Endodermal cell (in vitro differentiated cells): ENCODE results near the gene NR2C2AP. TPM values are rescaled to one million over a fixed set of nuclear protein-coding genes. Genes with fewer than 3 reads are reported as not detected.

Source experiments
- DNase-seq: peaks from one replicate; pipeline ENCODE4 v3.0.0-alpha.2; 2017
- H3K27ac ChIP-seq: 2 replicates; pipeline ENCODE4 v1.5.1; 2013; ENCODE audit warnings: mild to moderate bottlenecking, low read depth, low read length, moderate library complexity
- H3K27me3 ChIP-seq: 2 replicates; pipeline ENCODE4 v1.6.1; 2013; ENCODE audit warnings: mild to moderate bottlenecking, low read length, moderate library complexity; ENCODE audit not compliant: insufficient read depth, control insufficient read depth, poor library complexity, severe bottlenecking
- H3K36me3 ChIP-seq: 2 replicates; pipeline ENCODE4 v1.7.0; 2013; ENCODE audit warnings: mild to moderate bottlenecking, low read length, moderate library complexity; ENCODE audit not compliant: control insufficient read depth, insufficient read depth
- H3K4me1 ChIP-seq: one replicate; pipeline ENCODE4 v1.7.0; 2013; ENCODE audit warnings: low read length; ENCODE audit not compliant: control insufficient read depth, insufficient read depth
- H3K4me3 ChIP-seq: 2 replicates; pipeline ENCODE4 v1.5.1; 2013; ENCODE audit warnings: mild to moderate bottlenecking, low read length, moderate library complexity
- H3K9ac ChIP-seq: 2 replicates; pipeline ENCODE4 v1.6.1; 2013; ENCODE audit warnings: mild to moderate bottlenecking, low read length, moderate library complexity; ENCODE audit not compliant: poor library complexity, severe bottlenecking; ENCODE audit errors: extremely low read depth
- H3K9me3 ChIP-seq: 2 replicates; pipeline ENCODE4 v1.6.1; 2013; ENCODE audit warnings: mild to moderate bottlenecking, low read length, moderate library complexity; ENCODE audit not compliant: control insufficient read depth
- H3K27ac Mint-ChIP-seq: 2 replicates; pipeline ENCODE4 v1.8.0; 2020; ENCODE audit warnings: mixed read lengths
- H3K27me3 Mint-ChIP-seq: 2 replicates; pipeline ENCODE4 v1.8.0; 2021; ENCODE audit warnings: mild to moderate bottlenecking, mixed read lengths; ENCODE audit not compliant: insufficient read depth
- H3K36me3 Mint-ChIP-seq: 2 replicates; pipeline ENCODE4 v1.8.0; 2020; ENCODE audit warnings: low read depth, mixed read lengths
- H3K4me1 Mint-ChIP-seq: 2 replicates; pipeline ENCODE4 v1.8.0; 2020; ENCODE audit warnings: mixed read lengths
- H3K4me3 Mint-ChIP-seq: 2 replicates; pipeline ENCODE4 v1.8.0; 2020; ENCODE audit warnings: mild to moderate bottlenecking, moderate library complexity, mixed read lengths
- H3K9me3 Mint-ChIP-seq: 2 replicates; pipeline ENCODE4 v1.8.0; 2020; ENCODE audit warnings: mild to moderate bottlenecking, mixed read lengths
- WGBS, 2 experiments: methylation state at CpG; one replicate each; pipeline versions ENCODE4 v1.1.5 to v1.1.7; 2013; ENCODE audit warnings: missing lambda C conversion rate in 2 of 2, mixed read lengths in 1 of 2; ENCODE audit not compliant: insufficient coverage in 1 of 2, insufficient read length in 1 of 2; 5-methylcytosine and 5-hydroxymethylcytosine counted together
- total RNA-seq, 2 donors: library from RNA; stranded (reverse); fragmentation: NEBNext Ultra II Directional in 1 of 2; extraction: Animal tissue kit (Norgen Biotek cat#: 25700) in 1 of 2; gene quantifications; 2 replicates in 1 of 2; 3 replicates in 1 of 2; pipeline ENCODE4 v1.2.1, GENCODE V29; 2021
- TF ChIP-seq, protein P1 (sequence below): fragments of 200-600 bp; sonication (generic); conservative IDR thresholded peaks from 2 replicates; pipeline ENCODE4 v1.5.0; 2021; ENCODE audit warnings: antibody characterized with exemption, mild to moderate bottlenecking

The NR2C2AP gene
- total RNA-seq, 2 donors from 2014 or later: 14.7 to 17.2 TPM

DNA sequence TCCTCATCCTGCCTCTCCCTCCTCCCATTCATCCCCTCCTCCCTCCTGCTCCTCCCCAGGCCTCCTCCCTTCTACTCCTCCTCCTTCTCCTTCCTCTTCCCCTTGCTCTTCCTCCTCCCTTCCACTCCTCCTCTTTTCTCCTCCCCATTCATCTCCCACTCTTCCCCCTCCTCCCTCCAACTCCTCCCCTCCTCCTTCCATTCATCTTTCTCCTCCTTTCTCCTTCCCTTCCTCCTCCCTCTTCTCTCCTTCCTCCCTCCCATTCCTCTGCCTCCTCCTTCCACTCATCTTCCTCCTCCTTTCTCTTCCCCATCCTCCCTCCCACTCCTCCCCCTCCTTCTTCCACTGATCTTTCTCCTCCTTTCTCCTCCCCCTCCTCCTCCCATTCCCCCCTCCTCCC, 36.5 kb upstream of the NR2C2AP start:
- peaks cover 32% of the 10 kb centered on the region for H3K27me3 Mint-ChIP-seq
- H3K9me3 Mint-ChIP-seq: peaks cover 12% of the 10 kb centered on the region
- Histone ChIP-seq H3K4me3 (no peak overlapping the region), H3K27ac (no peak overlapping the region), H3K4me1 (no peaks in the 10 kb centered on the region), H3K27me3 (no peaks in the 10 kb centered on the region), H3K9ac (no peak overlapping the region), H3K9me3 (peaks cover 8% of the 10 kb centered on the region), H3K36me3 (no peaks in the 10 kb centered on the region)
- no peaks in the 10 kb centered on the region for H3K4me1 Mint-ChIP-seq
- no peaks in the 10 kb centered on the region for H3K36me3 Mint-ChIP-seq
- no peak for DNase-seq
- H3K27ac Mint-ChIP-seq: no peak overlapping the region
- TF ChIP-seq, protein P1, sequence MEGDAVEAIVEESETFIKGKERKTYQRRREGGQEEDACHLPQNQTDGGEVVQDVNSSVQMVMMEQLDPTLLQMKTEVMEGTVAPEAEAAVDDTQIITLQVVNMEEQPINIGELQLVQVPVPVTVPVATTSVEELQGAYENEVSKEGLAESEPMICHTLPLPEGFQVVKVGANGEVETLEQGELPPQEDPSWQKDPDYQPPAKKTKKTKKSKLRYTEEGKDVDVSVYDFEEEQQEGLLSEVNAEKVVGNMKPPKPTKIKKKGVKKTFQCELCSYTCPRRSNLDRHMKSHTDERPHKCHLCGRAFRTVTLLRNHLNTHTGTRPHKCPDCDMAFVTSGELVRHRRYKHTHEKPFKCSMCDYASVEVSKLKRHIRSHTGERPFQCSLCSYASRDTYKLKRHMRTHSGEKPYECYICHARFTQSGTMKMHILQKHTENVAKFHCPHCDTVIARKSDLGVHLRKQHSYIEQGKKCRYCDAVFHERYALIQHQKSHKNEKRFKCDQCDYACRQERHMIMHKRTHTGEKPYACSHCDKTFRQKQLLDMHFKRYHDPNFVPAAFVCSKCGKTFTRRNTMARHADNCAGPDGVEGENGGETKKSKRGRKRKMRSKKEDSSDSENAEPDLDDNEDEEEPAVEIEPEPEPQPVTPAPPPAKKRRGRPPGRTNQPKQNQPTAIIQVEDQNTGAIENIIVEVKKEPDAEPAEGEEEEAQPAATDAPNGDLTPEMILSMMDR: no peak
- no peak overlapping the region for H3K4me3 Mint-ChIP-seq

DNA sequence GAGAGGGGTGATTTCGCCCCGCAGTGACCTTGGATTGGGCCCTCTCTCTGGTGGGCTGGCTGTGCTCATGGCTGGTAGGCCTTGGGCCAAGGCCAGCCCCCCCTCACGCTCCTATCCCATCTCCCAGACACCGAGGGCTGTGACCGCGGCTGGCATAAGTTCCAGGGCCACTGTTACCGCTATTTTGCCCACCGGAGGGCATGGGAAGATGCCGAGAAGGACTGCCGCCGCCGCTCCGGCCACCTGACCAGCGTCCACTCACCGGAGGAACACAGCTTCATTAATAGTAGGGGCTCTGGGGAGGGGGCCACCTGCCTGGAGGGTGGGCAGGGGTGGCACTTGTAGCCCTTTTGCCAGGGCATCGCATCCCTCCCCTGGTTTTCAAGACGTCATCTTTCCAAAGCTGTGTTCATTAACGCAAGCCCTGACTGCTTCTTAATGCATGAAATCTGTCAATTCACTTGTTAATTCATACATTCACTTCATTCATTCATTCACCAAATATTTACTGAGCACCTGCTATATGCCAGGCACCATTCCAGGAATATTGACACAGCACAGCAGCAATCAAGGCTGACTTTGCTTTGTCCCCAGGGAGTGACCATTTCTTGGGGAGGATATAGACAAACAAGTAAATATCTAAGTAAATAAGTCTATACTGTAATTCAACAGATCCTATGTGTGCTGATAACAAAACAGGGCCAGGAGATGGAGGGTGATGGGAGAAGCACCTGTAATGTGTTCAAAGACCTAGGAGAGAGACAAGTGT, 35.1 kb upstream of the NR2C2AP start:
- H3K4me3 Mint-ChIP-seq: no peak overlapping the region
- no peak overlapping the region for H3K27ac ChIP-seq
- 83 to 90% methylated on average over 5 to 18 of the region's 18 CpGs for WGBS, 2 experiments
- TF ChIP-seq, protein P1: no peak
- DNase-seq: no peak
- H3K4me1 ChIP-seq: no peaks in the 10 kb centered on the region
- no peaks in the 10 kb centered on the region for H3K36me3 ChIP-seq
- H3K36me3 Mint-ChIP-seq: no peaks in the 10 kb centered on the region
- no peaks in the 10 kb centered on the region for H3K27me3 ChIP-seq
- no peak overlapping the region for H3K4me3 ChIP-seq
- no peak overlapping the region for H3K27ac Mint-ChIP-seq
- H3K9me3 Mint-ChIP-seq: peaks cover 26% of the 10 kb centered on the region
- H3K4me1 Mint-ChIP-seq: no peaks in the 10 kb centered on the region
- H3K9ac ChIP-seq: no peak overlapping the region
- peaks cover 19% of the 10 kb centered on the region for H3K9me3 ChIP-seq
- H3K27me3 Mint-ChIP-seq: peaks cover 37% of the 10 kb centered on the region

GRCh38 chr19:19236173-19236572, 33.0 kb upstream of the NR2C2AP start:
- TF ChIP-seq, protein P1: no peak
- Histone ChIP-seq H3K4me1 (no peaks in the 10 kb centered on the region), H3K9me3 (peaks cover 19% of the 10 kb centered on the region), H3K36me3 (no peaks in the 10 kb centered on the region), H3K9ac (no peak overlapping the region), H3K27ac (no peak overlapping the region), H3K4me3 (no peak overlapping the region), H3K27me3 (no peaks in the 10 kb centered on the region)
- DNase-seq: no peak
- no peaks in the 10 kb centered on the region for H3K4me1 Mint-ChIP-seq
- H3K27ac Mint-ChIP-seq: no peak overlapping the region
- peaks cover 28% of the 10 kb centered on the region for H3K9me3 Mint-ChIP-seq
- H3K4me3 Mint-ChIP-seq: no peak overlapping the region
- peaks cover 44% of the 10 kb centered on the region for H3K27me3 Mint-ChIP-seq
- H3K36me3 Mint-ChIP-seq: no peaks in the 10 kb centered on the region
